Stimulated activated CD4-positive, alpha-beta T cell treated with anti-CD3 and anti-CD28 coated beads, Interleukin-2, amount 100 ng/mL, for 4 hours (primary cell): ENCODE data around the gene HCN3.
"Not testable (repeated sequence)": the region's sequence is repeated elsewhere in the genome, so short reads cannot be mapped to it uniquely, and the experiment has no call there.

Experiments
- DNase-seq: peaks from one replicate; pipeline ENCODE4 v3.0.0-alpha.2; 2020; ENCODE audit warnings: low read depth

Gene HCN3

DNA sequence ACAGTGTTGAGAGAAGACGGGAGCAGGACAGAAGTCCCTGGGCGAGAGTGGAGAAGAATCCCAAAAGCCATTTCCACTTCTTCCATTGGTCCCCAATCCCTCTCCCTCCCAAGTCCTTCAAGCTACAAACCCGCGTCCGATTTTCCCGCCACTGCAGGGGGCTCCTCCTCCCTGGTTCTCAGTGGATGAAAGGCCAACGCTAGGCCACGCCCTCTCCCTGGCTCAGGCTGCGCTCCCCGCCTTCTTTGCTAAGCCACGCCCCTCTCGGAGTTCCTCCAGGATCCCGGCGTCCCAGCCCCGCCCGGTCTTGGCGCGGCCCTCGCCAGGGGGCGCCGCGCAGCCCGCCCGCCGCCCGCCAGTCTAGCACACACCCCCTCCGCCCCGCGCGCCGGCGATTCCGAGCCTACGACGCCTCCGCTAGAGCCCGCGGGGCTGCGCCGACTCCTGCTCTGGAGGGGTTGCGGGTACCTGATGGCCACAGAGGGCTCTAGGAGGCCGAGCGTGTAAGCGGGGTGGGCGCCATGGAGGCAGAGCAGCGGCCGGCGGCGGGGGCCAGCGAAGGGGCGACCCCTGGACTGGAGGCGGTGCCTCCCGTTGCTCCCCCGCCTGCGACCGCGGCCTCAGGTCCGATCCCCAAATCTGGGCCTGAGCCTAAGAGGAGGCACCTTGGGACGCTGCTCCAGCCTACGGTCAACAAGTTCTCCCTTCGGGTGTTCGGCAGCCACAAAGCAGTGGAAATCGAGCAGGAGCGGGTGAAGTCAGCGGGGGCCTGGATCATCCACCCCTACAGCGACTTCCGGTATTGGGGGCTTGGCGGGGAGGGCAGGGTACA is at the start of gene HCN3:
Gene HCN3 (plus strand): TSS at position 394 of the 832 bp plus-strand sequence. CDS start 128 bp downstream, at position 522.
- peak; percentile 93 for DNase-seq

DNA sequence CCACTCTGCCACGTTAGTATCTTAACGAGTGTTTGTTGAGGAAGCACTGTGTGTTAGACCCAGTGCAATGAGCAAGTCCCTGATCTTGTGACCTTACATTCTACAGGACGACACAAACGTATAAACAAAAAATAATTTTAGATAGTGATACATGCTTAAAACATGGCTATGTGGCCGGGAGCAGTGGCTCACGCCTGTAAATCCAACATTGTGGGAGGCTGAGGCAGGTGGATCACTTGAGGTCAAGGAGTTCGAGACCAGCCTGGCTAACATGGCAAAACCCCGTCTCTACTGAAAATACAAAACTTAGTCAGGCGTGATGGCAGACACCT is 49.2 kb upstream of the HCN3 start:
- no peak for DNase-seq

DNA sequence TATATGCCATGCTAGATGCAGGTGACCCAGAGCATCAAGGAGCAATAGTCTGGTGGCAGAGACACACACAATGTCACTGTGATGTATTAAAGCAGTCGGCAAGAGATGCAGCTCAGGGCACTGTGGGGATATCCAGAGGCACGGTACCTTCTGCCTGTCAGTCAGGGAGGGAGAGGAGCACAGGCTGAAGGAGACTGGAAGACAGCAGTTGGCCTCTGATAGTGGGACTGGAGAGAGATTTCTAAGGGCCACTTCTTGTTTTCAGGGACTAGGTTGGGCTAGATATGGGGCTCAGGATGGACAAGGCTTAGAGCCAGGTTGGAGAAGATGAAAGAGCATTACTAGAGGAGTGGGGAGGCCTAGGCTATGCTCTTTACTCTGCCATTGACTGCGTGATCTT is 46.0 kb upstream of the HCN3 start:
- DNase-seq, result not testable (repeated sequence)

DNA sequence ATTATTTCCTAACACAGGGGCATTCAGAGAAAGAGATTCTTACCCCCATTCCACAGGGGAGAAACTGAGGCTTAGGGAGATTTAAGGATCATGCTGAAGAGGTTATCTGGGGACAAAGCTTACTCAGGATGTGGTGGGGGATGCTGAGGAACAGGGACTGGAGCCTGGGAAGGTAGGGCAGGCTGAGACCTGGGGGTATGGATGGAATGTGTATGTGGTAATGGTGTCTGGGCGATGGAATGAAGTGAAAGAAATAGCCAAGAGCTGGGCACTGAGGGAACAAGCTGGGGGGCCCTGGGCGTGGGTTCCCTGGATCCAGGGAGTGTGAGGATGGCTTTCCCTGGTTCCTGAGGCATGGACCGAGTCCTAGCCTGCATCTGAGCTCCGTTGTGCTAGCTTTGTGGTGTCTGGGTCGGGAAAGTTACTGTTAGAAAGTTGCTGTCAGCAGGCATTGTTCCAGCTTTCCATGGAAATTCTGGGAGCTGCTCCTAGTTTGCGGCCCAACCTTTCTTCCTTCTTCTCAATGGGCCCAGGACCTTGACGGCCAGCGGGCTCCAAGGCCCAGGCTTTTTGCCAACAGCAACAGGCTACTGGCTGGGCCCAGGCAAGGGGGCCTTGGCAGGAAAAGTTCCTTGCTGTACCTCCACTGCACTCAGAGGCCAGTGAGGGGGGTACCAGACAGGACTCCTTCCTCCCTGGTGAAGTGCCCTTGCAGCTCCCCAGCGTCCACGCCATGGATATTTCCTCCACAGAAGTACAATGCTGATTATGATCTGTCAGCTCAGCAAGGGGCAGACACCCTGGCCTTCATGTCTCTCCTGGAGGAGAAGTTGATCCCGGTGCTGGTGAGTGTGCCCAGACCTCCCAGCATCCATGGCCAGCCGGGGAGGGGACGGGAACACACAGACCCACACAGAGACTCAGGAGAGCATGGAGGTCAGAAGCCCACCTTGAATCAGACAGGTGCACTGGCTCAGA is 45.0 kb upstream of the HCN3 start:
- DNase-seq, result not testable (repeated sequence)

DNA sequence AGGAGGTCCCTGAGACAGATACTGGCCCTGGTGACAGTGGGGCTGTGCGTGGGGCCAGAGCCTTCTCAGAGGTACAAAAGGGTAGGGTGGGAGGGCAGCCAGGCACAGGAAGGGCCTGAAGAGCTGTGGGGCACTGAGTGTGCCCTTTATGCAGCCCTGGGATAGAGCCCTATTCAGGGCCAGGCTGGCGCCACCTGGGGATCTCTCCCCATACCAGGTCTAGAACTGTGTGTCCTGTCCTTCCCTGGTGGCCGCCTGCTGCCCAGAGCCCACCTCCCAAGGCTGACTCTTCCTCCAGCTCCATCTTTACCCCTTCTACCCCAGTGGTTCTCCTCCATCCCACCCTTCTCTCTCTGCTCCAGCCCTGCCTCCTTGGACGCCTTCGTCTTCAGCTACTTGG is 43.8 kb upstream of the HCN3 start:
- DNase-seq, result not testable (repeated sequence)

DNA sequence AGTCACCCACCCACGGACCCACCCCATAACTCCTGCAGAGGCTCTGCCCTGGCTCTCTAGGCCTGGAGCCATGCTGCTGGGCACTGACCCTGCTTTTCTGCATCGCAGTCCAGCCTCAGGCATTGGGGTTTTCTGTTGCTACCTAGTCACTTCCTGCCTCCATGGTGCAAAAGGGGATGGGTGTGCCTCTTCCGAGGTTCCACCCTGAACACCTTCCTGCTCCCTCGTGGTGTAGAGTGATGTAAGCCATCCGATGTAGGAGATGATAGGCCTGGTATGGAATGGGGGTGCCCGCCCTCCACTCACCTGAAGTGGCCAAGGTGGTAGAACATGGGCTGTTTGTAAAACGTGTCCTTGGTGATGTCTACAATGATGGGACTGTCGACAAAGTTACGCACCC is 41.9 kb upstream of the HCN3 start:
- not testable (repeated sequence) for DNase-seq

DNA sequence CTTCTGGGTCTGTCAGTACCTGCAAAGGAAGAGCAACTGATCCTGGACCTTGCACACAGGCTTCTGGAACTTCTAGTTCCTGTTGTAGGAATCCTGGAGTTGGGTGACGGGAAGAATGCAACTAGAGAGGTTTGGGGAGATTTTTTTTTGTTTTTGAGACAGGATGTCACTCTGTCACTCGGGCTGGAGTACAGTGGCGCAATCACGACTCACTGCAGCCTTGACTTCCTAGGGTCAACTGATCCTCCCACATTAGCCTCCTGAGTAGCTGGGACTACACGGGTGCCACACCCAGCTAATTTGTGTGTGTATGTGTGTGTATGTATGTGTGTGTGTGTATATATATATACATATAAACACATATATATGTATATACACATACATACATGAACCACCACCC is 40.8 kb upstream of the HCN3 start:
- DNase-seq, result no peak

DNA sequence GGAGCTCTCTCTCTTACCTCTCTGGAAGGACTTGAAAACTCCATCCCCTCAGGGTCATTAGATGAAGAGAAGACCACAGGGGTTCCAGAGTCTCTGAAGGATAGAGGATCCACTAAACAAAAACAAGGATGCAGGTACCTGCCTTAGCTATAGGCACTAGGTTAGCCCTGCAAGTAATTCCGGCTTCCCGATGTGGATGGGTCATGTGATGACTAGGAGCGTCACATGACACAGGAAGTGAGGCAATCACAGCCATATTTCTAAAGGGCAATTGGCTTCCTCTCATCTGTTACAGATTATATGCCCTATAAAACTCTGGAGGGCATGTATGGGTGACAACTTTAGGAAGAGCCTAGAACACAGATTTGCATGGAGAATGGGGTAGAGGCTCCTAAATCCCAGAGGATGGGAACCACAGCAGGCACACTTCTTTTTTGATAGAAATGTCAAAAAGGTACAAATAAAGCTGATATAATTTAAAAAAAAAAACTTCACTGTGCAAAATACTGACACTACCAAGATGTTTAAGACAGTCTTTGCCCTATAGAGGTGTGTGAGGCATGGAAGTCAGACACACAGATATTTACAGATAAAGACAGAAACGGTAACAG is 36.1 kb upstream of the HCN3 start:
- DNase-seq, result peak; percentile 53

DNA sequence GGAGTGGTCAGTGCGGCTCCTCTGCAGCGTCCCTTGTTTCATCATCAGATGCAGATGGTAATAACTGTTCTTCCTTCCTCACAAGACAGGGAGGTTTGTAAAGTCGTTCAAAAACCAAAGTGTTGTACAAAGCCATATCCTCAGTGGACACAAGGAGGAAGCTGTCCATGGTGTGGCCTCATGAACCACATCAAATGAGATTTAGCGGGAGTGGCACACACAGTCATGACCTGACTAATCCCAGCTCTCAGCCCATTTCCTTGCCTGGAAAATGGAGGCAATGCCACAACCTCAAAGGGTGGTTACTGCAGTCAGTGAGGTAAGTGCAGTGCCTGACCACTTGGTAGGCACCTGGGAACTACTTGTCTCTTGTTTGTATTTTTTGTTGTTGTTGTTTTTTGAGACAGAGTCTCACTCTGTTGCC is 35.4 kb upstream of the HCN3 start:
- no peak for DNase-seq

DNA sequence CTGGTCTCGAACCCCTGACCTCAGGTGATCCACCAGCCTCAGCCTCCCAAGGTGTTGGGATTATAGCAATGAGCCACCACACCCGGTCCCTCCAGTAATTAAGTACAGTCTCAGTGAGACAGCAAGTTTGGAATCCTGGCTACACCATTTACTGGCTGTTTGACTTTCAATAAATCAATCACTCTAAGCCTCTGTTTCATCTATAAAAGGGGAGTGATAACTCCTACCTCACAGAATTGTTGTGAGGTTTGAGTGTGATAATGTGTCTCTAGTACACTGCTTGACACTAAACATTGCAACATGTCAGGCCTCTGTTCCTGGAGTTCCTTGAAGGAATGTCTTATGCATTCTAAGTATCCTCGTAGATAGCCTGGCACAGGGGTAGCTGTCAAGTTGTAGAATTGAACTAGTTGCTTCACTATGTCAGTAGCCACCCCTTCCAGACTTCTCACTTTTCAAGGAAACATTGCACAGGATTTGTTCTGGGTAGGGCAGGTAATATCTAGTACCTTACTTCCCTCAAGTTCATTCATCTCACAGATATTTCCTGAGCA is 34.4 kb upstream of the HCN3 start:
- DNase-seq, result no peak

DNA sequence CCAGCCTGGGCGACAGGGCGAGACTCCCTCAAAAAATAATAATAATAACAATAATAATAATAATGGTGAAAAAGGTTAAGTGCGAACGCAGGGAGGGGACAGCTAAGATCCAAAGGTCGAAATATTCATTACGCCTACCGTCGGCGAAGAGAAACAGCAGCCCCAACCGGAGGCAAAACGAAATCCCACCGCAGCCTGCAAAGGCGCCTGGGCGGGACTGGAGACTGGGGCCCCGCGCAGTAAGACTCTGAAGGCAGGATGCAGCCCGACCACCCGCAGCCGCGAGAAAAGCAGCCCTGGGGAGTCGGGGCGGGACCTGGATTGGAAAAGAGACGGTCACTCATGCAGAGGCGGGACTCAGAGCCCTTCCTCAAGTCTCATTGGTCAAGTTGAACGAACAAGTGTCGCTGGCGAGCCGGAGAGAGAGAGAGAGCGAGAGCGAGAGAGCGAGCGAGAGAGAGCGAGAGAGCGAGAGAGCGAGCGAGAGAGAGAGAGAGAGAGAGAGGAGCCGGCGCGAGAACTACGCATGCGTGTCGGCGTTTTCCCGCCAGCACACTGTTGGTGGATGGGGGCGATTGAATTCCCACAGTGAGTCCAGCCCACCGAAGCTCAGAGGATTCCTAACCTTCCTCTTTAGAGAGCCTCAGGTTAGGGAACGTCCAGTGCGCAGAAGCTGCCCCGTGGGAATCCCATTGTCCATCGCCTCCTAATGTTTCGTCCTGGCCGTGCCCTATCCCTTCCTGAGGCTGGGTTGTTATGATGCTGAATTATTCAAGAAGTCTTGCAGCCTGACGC is 32.7 kb upstream of the HCN3 start:
- DNase-seq, result peak; percentile 81

DNA sequence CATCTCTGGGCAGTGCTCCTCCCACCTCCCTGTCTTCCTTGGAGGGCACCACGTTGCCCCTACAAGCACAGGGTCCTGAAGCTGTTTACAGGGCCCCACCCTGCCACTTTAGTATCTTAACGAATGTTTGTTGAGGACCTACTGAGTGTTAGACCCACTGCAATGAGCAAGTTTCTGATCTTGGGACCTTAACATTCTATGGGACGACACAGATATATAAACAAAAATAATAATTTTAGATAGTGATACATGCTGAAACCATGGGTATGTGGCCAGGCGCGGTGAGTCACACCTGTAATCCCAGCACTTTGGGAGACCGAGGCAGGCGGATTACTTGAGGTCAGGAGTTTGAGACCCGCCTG is 32.1 kb upstream of the HCN3 start:
- no peak for DNase-seq

DNA sequence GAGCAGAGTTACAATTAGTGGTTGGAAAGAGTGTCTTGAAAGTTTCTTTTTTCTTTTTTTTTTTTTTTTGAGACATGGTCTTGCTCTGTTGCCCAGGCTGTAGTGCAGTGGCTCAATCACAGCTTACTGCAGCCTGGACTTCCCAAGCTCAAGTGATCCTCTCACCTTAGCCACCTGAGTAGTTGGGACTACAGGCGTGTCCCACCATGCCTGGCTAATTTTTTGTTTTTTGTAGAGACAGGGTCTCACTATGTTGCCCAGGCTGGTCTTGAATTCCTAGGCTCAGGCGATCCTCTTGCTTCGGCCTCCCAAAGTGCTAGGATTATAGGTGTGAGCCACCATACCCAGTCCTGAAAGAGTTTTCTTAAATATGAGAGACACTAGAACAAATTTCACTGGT is 30.5 kb upstream of the HCN3 start:
- not testable (repeated sequence) for DNase-seq

DNA sequence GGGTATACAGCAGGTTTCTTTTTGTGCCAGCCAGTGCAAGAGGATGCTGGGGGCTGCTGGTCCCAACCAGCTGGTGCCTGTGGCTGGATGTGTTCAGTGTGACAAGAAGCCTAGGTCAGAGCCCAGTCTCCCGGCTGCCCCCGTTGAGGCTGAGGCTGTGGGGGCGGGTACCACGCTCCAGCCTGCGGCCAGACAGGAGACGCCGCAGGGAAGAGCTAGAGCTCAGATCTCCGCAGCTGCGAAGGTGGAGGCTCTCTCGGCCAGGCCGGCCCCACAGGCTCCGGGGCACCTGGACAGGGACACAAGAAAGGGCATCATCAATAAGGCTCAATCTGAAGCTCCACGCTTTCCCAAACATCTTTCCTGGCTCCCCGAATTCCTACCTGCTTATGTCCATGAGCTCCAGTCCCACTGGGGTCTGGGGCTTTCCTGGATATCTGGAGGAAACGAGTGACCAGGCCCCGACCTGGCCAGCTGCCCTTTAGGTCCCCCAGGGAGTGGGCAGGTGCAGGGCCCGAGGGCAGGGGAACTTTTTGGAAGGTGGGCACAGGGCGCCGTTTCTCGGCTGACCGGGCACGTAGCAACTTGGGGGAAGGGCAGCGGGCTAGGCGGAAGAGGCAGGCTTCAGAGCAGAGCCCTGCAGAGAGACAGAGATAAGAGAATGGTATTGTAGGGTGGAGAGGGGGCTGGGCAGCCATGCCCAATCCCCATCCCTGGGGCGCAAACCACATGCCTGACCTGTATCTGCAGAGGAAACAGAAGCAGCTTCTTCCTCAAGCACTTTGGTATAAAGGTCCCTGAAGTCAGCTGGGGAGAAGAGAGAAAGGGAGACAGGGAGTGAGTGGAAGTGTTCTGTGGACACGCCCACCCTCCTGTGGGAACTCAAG is 29.4 kb upstream of the HCN3 start:
- DNase-seq, result no peak

DNA sequence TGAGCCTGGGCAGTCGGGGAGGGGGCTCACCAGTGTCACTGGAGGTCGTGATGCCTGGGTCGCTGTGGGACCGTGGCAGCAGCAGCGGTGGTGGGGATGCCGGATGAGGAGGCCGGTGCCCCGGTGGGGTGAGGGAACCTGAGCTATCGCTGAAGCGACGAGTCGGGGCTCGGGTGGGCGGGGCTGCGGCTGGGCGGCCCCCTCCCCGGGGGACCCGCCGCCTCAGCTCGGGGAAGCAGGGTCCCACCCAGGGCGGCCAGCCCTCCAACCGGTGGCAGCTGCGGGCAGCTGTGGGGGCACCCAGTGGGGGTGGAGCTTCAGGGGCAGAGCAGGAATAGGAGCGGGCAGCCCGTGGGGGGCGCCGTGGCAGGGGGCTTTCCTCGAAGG is 27.0 kb upstream of the HCN3 start:
- DNase-seq, result no peak

DNA sequence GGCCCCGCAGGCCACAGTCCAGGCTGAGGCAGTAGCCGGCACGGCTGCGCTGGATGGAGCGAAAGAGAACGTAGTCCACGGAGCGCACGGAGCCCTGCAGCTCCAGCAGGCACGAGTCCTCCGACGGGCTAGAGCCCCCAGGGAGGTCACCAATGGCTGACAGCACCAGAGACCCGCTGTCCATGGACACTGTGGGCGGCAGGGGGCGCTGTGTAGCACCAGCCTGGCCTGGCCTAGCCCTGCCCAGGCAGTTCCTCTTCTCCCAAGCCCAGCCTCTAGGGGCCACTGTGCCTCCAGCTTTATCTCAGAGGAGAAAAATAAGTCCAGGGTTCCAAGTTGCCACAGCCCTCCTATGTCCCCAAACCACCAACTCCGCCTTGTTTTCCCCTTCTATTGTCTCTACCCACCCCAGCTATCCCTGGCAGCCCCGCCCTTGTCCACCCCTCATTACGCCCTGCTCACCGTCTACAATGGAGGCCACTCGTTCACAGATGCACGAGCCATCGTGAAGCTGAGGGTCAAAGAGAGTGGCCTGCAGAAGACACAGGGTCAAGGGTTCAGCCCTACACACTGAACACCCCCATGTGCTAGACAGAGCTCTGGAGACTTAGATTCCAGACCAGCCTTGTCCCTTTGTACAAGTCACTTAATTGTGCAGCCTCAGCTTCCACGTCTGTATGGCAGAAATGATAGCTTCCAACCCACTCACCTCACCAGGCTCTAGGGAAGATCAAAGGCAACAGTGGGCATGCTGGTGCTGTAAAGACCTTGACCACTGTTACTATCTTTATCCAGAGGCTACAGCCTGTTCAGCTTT is 26.4 kb upstream of the HCN3 start:
- peak; percentile 92 for DNase-seq

DNA sequence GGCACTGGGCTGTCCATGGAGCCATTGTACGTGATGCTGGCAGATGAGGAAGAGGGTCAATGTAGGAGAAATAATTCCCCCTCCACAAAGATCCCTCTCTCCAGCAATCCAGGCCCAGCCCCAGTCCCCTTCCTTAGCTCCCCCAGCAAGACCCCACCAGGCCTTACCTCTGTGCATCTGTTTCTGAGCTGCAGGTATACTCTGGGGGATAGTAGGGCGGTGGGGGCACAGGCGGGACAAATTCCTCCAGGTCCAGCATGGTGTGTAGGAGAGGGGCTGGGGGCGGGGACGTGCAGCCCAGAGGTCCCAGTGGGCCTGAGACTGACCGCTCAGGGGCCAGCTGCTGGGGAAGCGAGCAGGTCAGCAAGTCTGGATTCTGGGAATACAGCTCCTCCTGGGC is 25.7 kb upstream of the HCN3 start:
- no peak for DNase-seq

DNA sequence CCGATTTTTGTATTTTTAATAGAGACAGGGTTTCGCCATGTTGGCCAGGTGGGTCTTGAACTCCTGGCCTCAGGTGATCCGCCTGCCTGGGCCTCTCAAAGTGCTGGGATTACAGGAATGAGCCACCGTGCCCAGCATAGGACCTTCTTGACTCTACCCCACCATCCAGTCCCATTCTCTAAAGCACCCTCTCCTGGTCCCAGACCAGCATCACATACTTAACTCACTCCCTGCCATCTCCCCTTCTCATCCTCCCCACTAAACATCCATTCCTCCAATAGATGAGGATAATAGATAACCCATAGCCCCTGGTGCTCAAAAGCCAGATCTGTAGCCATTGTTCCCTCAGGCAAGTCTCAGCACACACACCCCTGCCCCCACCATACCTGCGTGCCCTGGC is 24.1 kb upstream of the HCN3 start:
- no peak for DNase-seq

DNA sequence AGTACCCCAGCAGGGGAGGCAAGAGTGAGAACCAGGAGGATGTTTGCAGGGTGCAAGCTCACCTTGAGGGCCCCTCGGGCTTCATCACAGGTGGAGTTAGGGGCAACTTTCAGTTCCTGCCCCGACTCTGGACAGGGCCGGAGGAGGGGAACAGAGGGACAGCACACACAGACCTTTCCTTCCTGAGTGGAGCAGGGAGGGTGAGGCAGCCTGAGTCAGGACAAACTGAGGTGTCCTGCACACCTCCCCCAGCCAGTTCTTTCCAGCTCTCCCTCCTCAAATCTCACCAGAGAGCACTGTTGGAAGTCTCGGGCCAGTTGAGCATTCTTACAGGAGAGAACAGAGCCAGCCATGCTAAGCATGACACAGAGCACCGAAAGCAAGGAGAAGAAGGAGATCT is 23.5 kb upstream of the HCN3 start:
- DNase-seq, result no peak
